Effector memory CD4-positive, alpha-beta T cell (primary cell): ENCODE measurements around the gene ASPSCR1.

Source experiments
- DNase-seq, 3 donors: peaks; one replicate each; pipeline ENCODE4 v3.0.0-alpha.2; 2020
- H3K27ac ChIP-seq: 2 replicates; pipeline ENCODE4 v1.7.0; 2013; ENCODE audit warnings: mild to moderate bottlenecking, low read length, moderate library complexity; ENCODE audit not compliant: insufficient read depth, poor library complexity, severe bottlenecking
- H3K27me3 ChIP-seq: replicated peaks from 2 replicates; pipeline ENCODE4 v1.7.0; 2013; ENCODE audit warnings: mild to moderate bottlenecking, low read length; ENCODE audit not compliant: insufficient read depth, control insufficient read depth, poor library complexity, severe bottlenecking
- H3K36me3 ChIP-seq: 2 replicates; pipeline ENCODE4 v1.7.0; 2013; ENCODE audit warnings: mild to moderate bottlenecking, low read length, moderate library complexity; ENCODE audit not compliant: control insufficient read depth, insufficient read depth
- H3K4me1 ChIP-seq: 2 replicates; pipeline ENCODE4 v1.7.0; 2013; ENCODE audit warnings: low read length, mild to moderate bottlenecking; ENCODE audit not compliant: control insufficient read depth, insufficient read depth, poor library complexity, severe bottlenecking
- H3K4me3 ChIP-seq: 2 replicates; pipeline ENCODE4 v1.7.0; 2013; ENCODE audit warnings: low read length, low read depth, mild to moderate bottlenecking; ENCODE audit not compliant: insufficient read depth, poor library complexity, severe bottlenecking
- H3K9me3 ChIP-seq: 2 replicates; pipeline ENCODE4 v1.7.0; 2013; ENCODE audit warnings: mild to moderate bottlenecking, low read length, moderate library complexity; ENCODE audit not compliant: control insufficient read depth

Gene ASPSCR1

DNA sequence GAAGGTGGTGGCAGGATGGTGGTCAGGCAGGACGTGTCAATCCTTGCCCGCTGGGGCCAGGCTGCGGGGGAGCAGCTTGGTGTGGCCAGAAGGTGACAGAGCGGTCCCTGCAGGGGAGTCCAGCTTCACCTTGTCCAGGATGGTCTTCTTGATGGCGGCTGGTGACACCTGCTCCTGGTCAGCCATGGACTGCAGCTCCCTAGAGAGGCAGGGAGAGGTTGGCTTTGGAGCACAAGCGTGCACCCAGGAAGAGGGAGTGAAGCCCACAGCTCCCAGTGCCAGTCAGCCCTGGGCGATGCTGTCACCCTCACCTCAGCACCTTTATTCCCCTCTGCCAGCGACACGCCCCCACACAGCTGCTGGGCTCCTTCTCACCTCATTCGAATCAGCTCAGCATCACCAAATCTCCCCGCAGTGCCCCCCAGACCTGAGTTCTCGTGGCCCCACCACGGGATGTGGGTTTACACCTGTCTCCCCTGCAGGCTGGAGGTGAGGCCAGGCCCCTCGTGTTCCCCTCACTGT, 44.2 kb upstream of the ASPSCR1 start:
- H3K4me3 ChIP-seq: no peak overlapping the region
- H3K27me3 ChIP-seq: peaks cover 9% of the 10 kb centered on the region
- DNase-seq: no peak
- H3K4me1 ChIP-seq: peaks cover 13% of the 10 kb centered on the region
- H3K27ac ChIP-seq: no peak overlapping the region
- no peaks in the 10 kb centered on the region for H3K36me3 ChIP-seq
- no peaks in the 10 kb centered on the region for H3K9me3 ChIP-seq

DNA sequence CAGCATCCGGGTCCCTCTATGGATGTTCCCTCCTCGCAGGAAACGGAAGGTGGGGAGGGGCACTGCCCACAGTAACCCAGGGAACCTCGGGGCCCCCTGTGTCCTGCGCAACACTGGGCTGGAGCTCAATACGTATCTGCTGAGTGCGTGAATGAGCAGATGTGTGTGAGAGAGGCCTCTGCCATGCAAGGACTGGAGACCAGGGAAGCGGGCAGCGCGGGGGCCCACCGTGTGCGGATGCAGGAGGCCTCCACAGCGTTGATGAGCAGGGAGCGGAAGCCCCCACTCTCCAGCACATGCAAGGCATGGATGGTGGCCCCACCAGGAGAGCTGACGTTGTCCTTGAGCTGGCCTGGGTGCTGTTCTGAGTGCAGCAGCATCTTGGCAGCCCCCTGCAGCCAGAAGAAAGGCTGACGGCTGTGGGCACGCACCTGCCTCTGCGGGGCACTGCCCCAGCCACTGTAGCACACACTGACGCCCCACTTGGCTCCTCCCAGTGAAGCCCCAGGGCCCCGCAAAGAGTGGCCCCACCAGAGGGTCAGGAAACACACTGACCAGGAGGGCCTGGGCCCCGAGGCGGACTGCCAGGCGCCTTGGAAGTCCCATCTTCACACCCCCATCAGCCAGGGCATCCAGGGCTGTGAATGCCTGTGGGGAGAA, 43.2 kb upstream of the ASPSCR1 start:
- Histone ChIP-seq H3K36me3 (no peaks in the 10 kb centered on the region), H3K4me1 (peaks cover 8% of the 10 kb centered on the region), H3K27ac (no peak overlapping the region), H3K9me3 (no peaks in the 10 kb centered on the region), H3K27me3 (peaks cover under 1% of the 10 kb centered on the region), H3K4me3 (no peak overlapping the region)
- DNase-seq: no peak

DNA sequence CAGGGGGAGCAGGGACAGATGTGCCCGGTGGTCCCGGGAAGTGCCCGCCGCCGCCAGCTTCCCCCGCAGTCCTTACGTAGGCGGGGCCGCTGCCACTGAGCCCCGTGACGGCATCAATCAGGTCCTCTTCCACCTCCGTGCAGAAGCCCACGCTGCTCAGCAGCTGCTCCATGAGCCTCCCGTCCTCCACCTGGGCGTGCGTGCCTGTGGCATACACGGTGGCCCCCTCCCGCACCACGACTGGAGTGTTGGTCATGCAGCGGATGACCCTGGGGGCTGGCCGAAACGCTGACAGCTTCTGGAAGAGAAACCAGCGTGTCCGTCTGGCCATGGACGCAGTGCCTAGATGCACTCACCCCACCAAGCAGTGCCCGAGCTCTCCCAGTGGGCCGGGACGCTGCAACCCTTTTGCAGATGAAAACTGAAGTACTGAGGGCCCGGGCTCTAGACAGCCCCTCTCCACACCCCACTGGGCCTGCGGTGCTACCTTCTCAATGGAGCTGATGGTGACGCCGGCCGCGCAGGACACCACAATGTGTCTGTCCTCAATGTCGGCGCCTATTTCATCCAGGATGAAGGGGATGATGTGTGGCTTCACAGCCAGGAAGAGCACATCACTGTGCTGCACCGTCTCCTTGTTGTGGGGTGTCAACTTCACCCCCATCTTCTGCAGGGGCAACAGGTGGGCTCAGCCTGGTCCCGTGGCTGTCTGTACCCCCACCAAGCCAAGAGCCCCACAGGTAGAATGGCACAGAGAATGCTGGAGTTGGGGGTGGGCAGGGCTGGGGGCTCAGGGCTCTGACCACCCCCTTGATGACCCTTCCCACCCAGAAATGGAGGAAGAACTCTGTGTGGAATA, 42.4 kb upstream of the ASPSCR1 start:
- Histone ChIP-seq H3K36me3 (no peaks in the 10 kb centered on the region), H3K27ac (no peak overlapping the region), H3K9me3 (no peaks in the 10 kb centered on the region), H3K4me3 (no peak overlapping the region), H3K27me3 (no peaks in the 10 kb centered on the region), H3K4me1 (peaks cover 8% of the 10 kb centered on the region)
- no peak for DNase-seq

DNA sequence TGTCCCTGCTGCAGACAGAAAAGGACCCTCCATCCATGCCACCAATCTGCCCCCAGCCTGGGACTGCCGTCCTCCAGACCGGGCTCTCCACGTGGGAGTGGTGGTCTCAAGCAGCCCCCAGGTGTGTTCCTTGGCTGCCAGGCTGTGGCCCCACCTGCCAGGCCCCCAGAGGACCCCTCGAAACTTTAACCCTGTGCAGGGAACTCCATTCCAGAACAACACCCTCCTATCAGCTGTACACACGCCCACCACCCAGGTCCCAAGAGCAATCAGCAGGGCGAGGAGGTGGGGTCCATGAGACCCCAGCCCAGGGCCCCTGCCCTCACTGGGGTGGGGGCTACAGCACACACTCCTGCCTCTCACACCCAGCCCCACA, 41.7 kb upstream of the ASPSCR1 start:
- DNase-seq: no peak
- Histone ChIP-seq H3K4me1 (peaks cover 8% of the 10 kb centered on the region), H3K36me3 (no peaks in the 10 kb centered on the region), H3K27ac (no peak overlapping the region), H3K9me3 (no peaks in the 10 kb centered on the region), H3K4me3 (no peak overlapping the region), H3K27me3 (no peaks in the 10 kb centered on the region)

DNA sequence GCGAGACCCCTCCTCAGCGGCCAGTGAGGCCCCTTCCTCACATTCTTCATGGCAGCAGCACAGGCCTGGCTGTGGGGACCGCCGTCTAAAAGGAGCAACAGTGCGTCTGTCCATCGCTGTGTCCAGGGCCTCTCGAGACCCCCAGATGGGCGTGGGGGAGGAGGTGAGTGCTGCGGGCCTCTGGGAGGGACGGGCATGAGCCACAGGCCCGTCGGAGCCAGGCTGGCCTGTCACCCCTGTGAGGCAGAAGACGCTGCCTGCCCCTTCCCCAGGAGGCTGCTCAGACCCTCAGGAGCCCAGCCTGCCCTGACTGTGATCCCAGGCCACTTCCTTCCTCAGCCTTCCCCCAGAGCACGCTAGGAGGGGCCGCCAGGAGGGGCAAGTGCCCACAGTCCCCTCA, 38.2 kb upstream of the ASPSCR1 start:
- Histone ChIP-seq H3K27me3 (peaks cover 6% of the 10 kb centered on the region), H3K9me3 (no peaks in the 10 kb centered on the region), H3K4me1 (peaks cover 8% of the 10 kb centered on the region), H3K36me3 (no peaks in the 10 kb centered on the region), H3K4me3 (no peak overlapping the region), H3K27ac (no peak overlapping the region)
- no peak for DNase-seq

DNA sequence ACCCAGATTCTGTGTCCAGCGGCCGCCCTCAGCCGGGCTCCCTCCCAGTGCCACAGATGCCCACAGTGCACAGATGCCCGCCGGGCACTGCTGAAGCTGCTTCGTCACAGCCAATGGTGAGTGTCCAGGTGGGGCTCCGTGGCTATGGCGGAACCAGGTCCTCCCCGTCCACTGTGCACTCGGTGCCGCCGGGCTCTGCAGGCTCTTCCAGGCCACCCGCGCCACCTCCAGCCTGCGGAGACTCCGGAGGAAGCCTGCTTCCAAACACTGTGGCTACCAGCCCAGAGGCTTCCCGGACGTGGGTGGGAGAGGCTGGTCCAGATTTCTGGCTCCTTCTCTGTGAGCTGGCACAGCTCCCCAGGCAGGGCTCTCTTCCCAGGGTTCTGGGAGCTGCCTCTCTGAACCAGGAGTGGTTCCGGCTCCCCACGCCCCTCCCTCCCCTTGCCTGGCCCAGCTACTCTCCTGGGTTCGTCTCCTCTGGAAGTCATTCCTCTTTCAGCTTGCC, 37.5 kb upstream of the ASPSCR1 start:
- Histone ChIP-seq H3K27me3 (peaks cover 6% of the 10 kb centered on the region), H3K9me3 (no peaks in the 10 kb centered on the region), H3K4me1 (peaks cover 8% of the 10 kb centered on the region), H3K27ac (no peak overlapping the region), H3K36me3 (no peaks in the 10 kb centered on the region), H3K4me3 (no peak overlapping the region)
- DNase-seq: no peak

DNA sequence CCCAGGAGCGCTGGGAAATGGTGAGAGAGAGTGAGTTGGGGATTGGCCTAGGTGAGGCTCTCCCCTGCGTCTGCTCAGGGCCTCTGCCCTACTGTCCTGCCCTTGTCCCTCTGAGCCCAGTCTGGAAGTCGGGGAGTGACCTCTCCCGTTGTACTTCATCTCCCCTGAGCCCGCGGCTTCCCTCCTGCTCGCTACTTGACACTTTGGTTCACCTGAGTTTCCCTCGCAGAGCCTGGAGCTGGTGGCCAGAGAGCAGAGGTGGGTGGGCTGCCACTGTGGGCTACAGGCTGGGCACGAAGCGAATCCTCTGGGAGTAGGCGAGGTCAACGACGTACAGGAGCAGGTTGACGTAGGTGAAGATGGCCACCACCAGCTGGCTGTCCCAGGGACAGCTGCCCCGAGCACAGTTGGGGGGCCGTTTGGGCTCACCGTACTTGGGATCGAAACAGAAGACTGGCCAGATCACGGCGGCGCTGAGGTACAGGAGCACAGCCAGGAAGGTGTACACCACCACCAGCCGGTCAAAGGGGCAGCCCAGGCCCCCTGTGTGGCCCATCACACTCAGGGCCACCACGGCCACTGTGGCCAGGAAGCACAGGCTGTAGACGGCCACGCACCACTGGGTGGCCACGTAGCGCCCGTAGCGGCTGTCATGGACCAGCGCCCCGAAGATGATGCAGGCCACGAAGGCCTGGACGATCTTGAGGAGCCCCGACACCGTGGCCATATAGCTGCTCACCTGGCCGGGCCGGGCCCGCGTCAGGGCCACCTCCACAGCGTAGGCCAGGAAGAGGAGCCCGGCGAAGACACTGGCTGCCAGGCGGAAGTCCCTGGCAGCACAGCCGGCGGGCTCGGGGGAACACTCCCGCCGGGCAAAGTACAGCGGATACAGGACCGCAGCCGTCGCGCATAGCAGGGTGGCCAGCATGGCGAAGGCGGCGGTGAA, 36.6 kb upstream of the ASPSCR1 start:
- Histone ChIP-seq H3K4me3 (no peak overlapping the region), H3K27me3 (peaks cover 6% of the 10 kb centered on the region)

DNA sequence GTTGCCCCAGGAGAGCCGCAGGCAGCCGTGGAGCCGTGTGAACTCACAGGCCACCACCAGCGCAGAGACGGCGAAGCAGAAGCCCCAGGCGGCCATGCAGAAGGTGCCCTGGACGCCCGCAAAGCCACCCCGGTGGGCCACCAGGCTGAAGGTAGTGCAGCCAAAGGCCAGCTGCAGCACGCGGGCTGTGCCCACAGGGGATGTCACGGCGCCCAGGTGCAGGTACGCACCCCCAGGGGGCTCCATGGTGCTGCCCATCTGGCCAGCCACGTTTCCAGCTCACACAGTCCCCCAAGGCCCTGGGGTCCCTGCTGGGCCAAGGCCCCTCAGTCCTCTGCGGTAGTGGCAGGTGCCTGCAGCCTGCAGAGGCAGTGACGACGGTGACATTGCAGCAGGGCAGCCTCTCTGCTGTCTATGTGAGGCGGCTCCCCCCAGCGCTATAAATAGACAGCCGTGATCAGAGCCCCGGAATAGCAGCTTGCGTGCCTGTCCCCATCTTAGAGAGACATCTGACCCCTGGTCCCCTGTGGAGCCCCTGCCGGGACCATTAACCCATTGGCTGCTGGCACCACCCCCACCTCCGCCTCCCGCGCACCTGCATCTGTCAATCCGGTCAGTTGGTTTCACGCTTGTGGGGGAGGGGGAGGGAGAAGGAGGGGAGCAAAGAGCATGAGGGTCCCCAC, 35.8 kb upstream of the ASPSCR1 start:
- H3K36me3 ChIP-seq: no peaks in the 10 kb centered on the region
- no peak for DNase-seq
- H3K4me1 ChIP-seq: peaks cover 5% of the 10 kb centered on the region
- H3K27ac ChIP-seq: no peak overlapping the region
- no peaks in the 10 kb centered on the region for H3K9me3 ChIP-seq
- H3K4me3 ChIP-seq: no peak overlapping the region
- peaks cover 6% of the 10 kb centered on the region for H3K27me3 ChIP-seq

More for the DNA sequence above, 36.6 kb upstream of the ASPSCR1 start:
- Histone ChIP-seq H3K36me3 (no peaks in the 10 kb centered on the region), H3K4me1 (peaks cover 8% of the 10 kb centered on the region), H3K27ac (no peak overlapping the region), H3K9me3 (no peaks in the 10 kb centered on the region)
- no peak for DNase-seq

DNA sequence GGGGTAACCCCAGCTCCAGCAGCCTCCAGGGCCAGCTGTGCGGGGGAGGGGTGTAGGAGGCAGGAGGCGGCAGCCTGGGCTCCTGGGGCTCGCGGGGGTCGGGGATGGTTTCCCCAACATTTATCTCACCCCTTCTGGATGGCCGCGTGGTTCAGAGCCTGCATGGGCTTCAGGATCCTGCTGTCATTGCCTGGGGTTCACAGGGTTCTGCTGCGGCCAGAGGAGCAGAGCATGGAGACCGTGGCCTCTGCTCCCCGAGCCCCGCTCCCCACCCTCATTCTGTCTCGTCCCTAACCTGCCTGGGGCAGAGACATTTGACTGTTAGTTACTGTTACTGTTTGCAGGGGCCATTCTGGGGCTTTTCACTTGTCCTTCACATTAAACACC, 35.3 kb upstream of the ASPSCR1 start:
- DNase-seq: no peak
- H3K36me3 ChIP-seq: no peaks in the 10 kb centered on the region
- H3K4me1 ChIP-seq: peaks cover 3% of the 10 kb centered on the region
- H3K27me3 ChIP-seq: peaks cover 6% of the 10 kb centered on the region
- H3K9me3 ChIP-seq: no peaks in the 10 kb centered on the region
- no peak overlapping the region for H3K27ac ChIP-seq
- no peak overlapping the region for H3K4me3 ChIP-seq
